ENCODE measurements around the gene PPARG. TPM values are rescaled to one million over a fixed set of nuclear protein-coding genes. Genes with fewer than 3 reads are reported as not detected.

PPARG gene
- total and polyA plus RNA-seq, 4 donors: 8.3 to 41.4 (median 26.2) TPM

DNA sequence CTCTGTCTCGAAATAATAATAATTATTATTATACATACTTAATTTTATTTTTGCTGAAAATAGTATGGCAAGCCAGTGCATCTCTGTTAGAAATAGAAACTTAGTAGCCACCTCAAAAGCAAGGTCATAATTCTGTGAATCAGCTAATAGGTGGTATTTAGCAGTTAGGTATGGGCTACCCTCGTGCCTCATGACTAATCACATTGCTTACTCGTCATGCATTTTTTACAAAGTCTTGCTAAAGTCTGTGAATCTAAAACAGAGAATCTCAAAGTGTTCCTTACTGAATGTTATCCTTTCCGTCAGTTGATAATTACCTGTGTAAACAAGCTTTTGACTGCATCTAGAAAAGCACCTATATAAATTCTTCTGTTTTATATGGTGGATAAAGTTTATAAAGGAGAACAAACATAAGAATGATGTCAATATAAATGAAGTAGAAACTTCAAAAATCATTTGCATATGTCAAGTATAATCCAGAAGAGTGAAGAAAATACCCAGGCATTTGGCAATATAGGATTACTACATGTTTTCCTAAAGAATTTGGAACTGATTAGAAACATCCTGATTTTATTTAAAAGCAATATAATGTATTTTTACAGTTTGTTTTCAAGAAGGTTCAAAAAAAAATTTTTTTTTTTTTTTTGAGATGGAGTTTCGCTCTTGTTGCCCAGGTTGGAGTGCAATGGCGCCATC lies 6.2 kb downstream of the PPARG start:
- no peak overlapping the region for H3K9ac ChIP-seq (ENCODE audit: insufficient read depth in 1 of 2, low read length in 2 of 2)
- DNase-seq (no peak), ATAC-seq (ENCODE audit: insufficient read depth, low FRiP score) (no peak)
- no peaks in the 10 kb centered on the region for H3K9me3 ChIP-seq (ENCODE audit: control insufficient read depth in 4 of 4, insufficient read depth in 3 of 4, low read length in 3 of 4)
- H3K27me3 ChIP-seq (ENCODE audit: control insufficient read depth in 3 of 3, insufficient read depth in 3 of 3, low read length in 2 of 3): peaks cover 0 to 17% (median 3%) of the 10 kb centered on the region in 3 donors
- H3K4me1 ChIP-seq (ENCODE audit: control insufficient read depth in 5 of 5, insufficient read depth in 5 of 5, low read length in 5 of 5): no peaks in the 10 kb centered on the region
- H3K27ac ChIP-seq (ENCODE audit: low read depth in 1 of 2, low read length in 1 of 2): no peak overlapping the region
- WGBS, 2 donors: 91 to 95% methylated on average over 6 of the region's 6 CpGs
- no peak for TF ChIP-seq CTCF (IDR thresholded peaks at IDR 0.05; ENCODE audit: control extremely low read depth, extremely low read depth)
- no peak overlapping the region for H3K4me3 ChIP-seq
- H3K36me3 ChIP-seq (ENCODE audit: control insufficient read depth in 4 of 4, insufficient read depth in 4 of 4, low read length in 4 of 4): no peaks in the 10 kb centered on the region

- DNase-seq (no peak), ATAC-seq (ENCODE audit: insufficient read depth, low FRiP score) (no peak)
- TF ChIP-seq CTCF (IDR thresholded peaks at IDR 0.05; ENCODE audit: control extremely low read depth, extremely low read depth): no peak
- Histone ChIP-seq H3K9me3 (ENCODE audit: control insufficient read depth in 4 of 4, insufficient read depth in 3 of 4, low read length in 3 of 4) (no peaks in the 10 kb centered on the region), H3K9ac (ENCODE audit: insufficient read depth in 1 of 2, low read length in 2 of 2) (no peak overlapping the region), H3K4me3 (no peak overlapping the region), H3K36me3 (ENCODE audit: control insufficient read depth in 4 of 4, insufficient read depth in 4 of 4, low read length in 4 of 4) (no peaks in the 10 kb centered on the region), H3K4me1 (ENCODE audit: control insufficient read depth in 5 of 5, insufficient read depth in 5 of 5, low read length in 5 of 5) (no peaks in the 10 kb centered on the region), H3K27me3 (ENCODE audit: control insufficient read depth in 3 of 3, insufficient read depth in 3 of 3, low read length in 2 of 3) (peaks cover 0 to 7% (median 0%) of the 10 kb centered on the region in 3 donors), H3K27ac (ENCODE audit: low read depth in 1 of 2, low read length in 1 of 2) (no peak overlapping the region)
- WGBS, 2 donors: 94 to 97% methylated on average over 4 of the region's 4 CpGs
These were observed 7.6 kb downstream of the PPARG start for GRCh38 chr3:12296511-12296910.

- H3K9ac ChIP-seq (ENCODE audit: insufficient read depth in 1 of 2, low read length in 2 of 2): no peak overlapping the region
- DNase-seq (no peak), ATAC-seq (ENCODE audit: insufficient read depth, low FRiP score) (no peak)
- H3K4me1 ChIP-seq (ENCODE audit: control insufficient read depth in 5 of 5, insufficient read depth in 5 of 5, low read length in 5 of 5): peaks cover 0 to 1% (median 0%) of the 10 kb centered on the region in 5 donors
- H3K36me3 ChIP-seq (ENCODE audit: control insufficient read depth in 4 of 4, insufficient read depth in 4 of 4, low read length in 4 of 4): no peaks in the 10 kb centered on the region
- no peak overlapping the region for H3K27ac ChIP-seq (ENCODE audit: low read depth in 1 of 2, low read length in 1 of 2)
- H3K4me3 ChIP-seq: no peak overlapping the region
- H3K27me3 ChIP-seq (ENCODE audit: control insufficient read depth in 3 of 3, insufficient read depth in 3 of 3, low read length in 2 of 3): no peaks in the 10 kb centered on the region
- TF ChIP-seq CTCF (IDR thresholded peaks at IDR 0.05; ENCODE audit: control extremely low read depth, extremely low read depth): no peak
- no peaks in the 10 kb centered on the region for H3K9me3 ChIP-seq (ENCODE audit: control insufficient read depth in 4 of 4, insufficient read depth in 3 of 4, low read length in 3 of 4)
- 89 to 90% methylated on average over 8 of the region's 8 CpGs for WGBS, 2 donors
These were observed 10.2 kb downstream of the PPARG start for GRCh38 chr3:12299026-12299425.

GRCh38 chr3:12300137-12300536 lies 11.3 kb downstream of the PPARG start:
- Histone ChIP-seq H3K27ac (ENCODE audit: low read depth in 1 of 2, low read length in 1 of 2) (no peak overlapping the region), H3K27me3 (ENCODE audit: control insufficient read depth in 3 of 3, insufficient read depth in 3 of 3, low read length in 2 of 3) (no peaks in the 10 kb centered on the region), H3K4me3 (no peak overlapping the region), H3K36me3 (ENCODE audit: control insufficient read depth in 4 of 4, insufficient read depth in 4 of 4, low read length in 4 of 4) (no peaks in the 10 kb centered on the region), H3K9me3 (ENCODE audit: control insufficient read depth in 4 of 4, insufficient read depth in 3 of 4, low read length in 3 of 4) (no peaks in the 10 kb centered on the region), H3K9ac (ENCODE audit: insufficient read depth in 1 of 2, low read length in 2 of 2) (no peak overlapping the region), H3K4me1 (ENCODE audit: control insufficient read depth in 5 of 5, insufficient read depth in 5 of 5, low read length in 5 of 5) (peaks cover 0 to 1% (median 0%) of the 10 kb centered on the region in 5 donors)
- ATAC-seq (ENCODE audit: insufficient read depth, low FRiP score) (no peak), DNase-seq (no peak)
- 95 to 97% methylated on average over 4 of the region's 4 CpGs for WGBS, 2 donors
- no peak for TF ChIP-seq CTCF (IDR thresholded peaks at IDR 0.05; ENCODE audit: control extremely low read depth, extremely low read depth)

Measured in lung (tissue), 12 donors.